HG03095 (cell line): ENCODE measurements around the gene DCUN1D2.
"Not testable (repeated sequence)": the region's sequence is repeated elsewhere in the genome, so short reads cannot be mapped to it uniquely, and the experiment has no call there.

Source experiments
- ATAC-seq: cut with Tn5 transposase; IDR thresholded peaks from one replicate; pipeline ENCODE4 v1.9.1; 2021; ENCODE audit warnings: moderate library complexity; ENCODE audit not compliant: unreplicated experiment

DCUN1D2 gene

GRCh38 chr13:113491982-113492381 lies 1.5 kb upstream of the DCUN1D2 start:
- no peak for ATAC-seq

- ATAC-seq, result no peak
These were observed 940 bp upstream of the DCUN1D2 start for GRCh38 chr13:113491418-113491883.

- ATAC-seq, result peak; percentile 15
These were observed 689 bp downstream of the DCUN1D2 start for GRCh38 chr13:113489549-113490495.

GRCh38 chr13:113489171-113489548 lies 1.4 kb downstream of the DCUN1D2 start:
- ATAC-seq, result no peak

- no peak for ATAC-seq
These were observed 2.2 kb downstream of the DCUN1D2 start for GRCh38 chr13:113488283-113488682.

- no peak for ATAC-seq
These were observed 3.8 kb downstream of the DCUN1D2 start for GRCh38 chr13:113486698-113487097.

- ATAC-seq, result no peak
These were observed 5.0 kb downstream of the DCUN1D2 start for GRCh38 chr13:113485545-113485944.

- ATAC-seq, result no peak
These were observed 6.8 kb downstream of the DCUN1D2 start for GRCh38 chr13:113483504-113484293.

GRCh38 chr13:113483081-113483480 lies 7.4 kb downstream of the DCUN1D2 start:
- no peak for ATAC-seq

- no peak for ATAC-seq
These were observed 11.3 kb downstream of the DCUN1D2 start for GRCh38 chr13:113479179-113479578.

GRCh38 chr13:113477724-113478123 lies 12.8 kb downstream of the DCUN1D2 start:
- no peak for ATAC-seq

GRCh38 chr13:113476811-113477210 lies 13.7 kb downstream of the DCUN1D2 start:
- ATAC-seq, result no peak

- ATAC-seq, result no peak
These were observed 14.6 kb downstream of the DCUN1D2 start for GRCh38 chr13:113475911-113476310.

GRCh38 chr13:113475280-113475679 lies 15.2 kb downstream of the DCUN1D2 start:
- ATAC-seq, result no peak

GRCh38 chr13:113474179-113474578 lies 16.3 kb downstream of the DCUN1D2 start:
- no peak for ATAC-seq

- no peak for ATAC-seq
These were observed 18.0 kb downstream of the DCUN1D2 start for GRCh38 chr13:113472355-113473025.

- ATAC-seq, result no peak
These were observed 18.7 kb downstream of the DCUN1D2 start for GRCh38 chr13:113471844-113472243.

GRCh38 chr13:113470635-113471163 lies 19.8 kb downstream of the DCUN1D2 start:
- not testable (repeated sequence) for ATAC-seq

GRCh38 chr13:113470073-113470472 lies 20.4 kb downstream of the DCUN1D2 start:
- no peak for ATAC-seq

GRCh38 chr13:113469582-113469981 lies 20.9 kb downstream of the DCUN1D2 start:
- no peak for ATAC-seq
